Loucy (cell line): ENCODE data around the gene XIRP2.
A peak's percentile ranks its signal among the peaks of the same experiment; 100 is the strongest.

ENCODE experiments used
- H2AFZ ChIP-seq: fragments of 200-600 bp; sonication (generic); 2 replicates; pipeline ENCODE4 v1.6.0; 2016; ENCODE audit warnings: antibody characterized with exemption, mild to moderate bottlenecking, low read length, moderate library complexity
- H3F3A ChIP-seq: fragments of 200-600 bp; 2 replicates; pipeline ENCODE4 v1.6.0; 2016; ENCODE audit warnings: antibody characterized with exemption, low read depth, mild to moderate bottlenecking
- H3K27me3 ChIP-seq: fragments of 200-600 bp; sonication (generic); 2 replicates; pipeline ENCODE4 v1.6.1; 2014; ENCODE audit warnings: low read length, mild to moderate bottlenecking; ENCODE audit not compliant: insufficient read depth, poor library complexity, severe bottlenecking
- H3K36me3 ChIP-seq: fragments of 200-600 bp; sonication (generic); 2 replicates; pipeline ENCODE4 v1.6.1; 2016; ENCODE audit warnings: low read length; ENCODE audit not compliant: insufficient read depth
- H3K4me1 ChIP-seq: fragments of 200-600 bp; sonication (generic); 2 replicates; pipeline ENCODE4 v1.5.1; 2014; ENCODE audit warnings: low read length, mild to moderate bottlenecking; ENCODE audit not compliant: insufficient read depth, poor library complexity, severe bottlenecking
- H3K4me2 ChIP-seq: fragments of 200-600 bp; sonication (generic); 2 replicates; pipeline ENCODE4 v1.6.0; 2014; ENCODE audit warnings: antibody characterized with exemption, low read length, low read depth, mild to moderate bottlenecking; ENCODE audit not compliant: poor library complexity, severe bottlenecking
- H3K4me3 ChIP-seq: fragments of 200-600 bp; sonication (generic); 2 replicates; pipeline ENCODE4 v1.5.1; 2014; ENCODE audit warnings: low read length, mild to moderate bottlenecking, mixed read lengths; ENCODE audit not compliant: poor library complexity, severe bottlenecking
- H3K79me2 ChIP-seq: fragments of 200-600 bp; sonication (generic); 2 replicates; pipeline ENCODE4 v1.6.1; 2014; ENCODE audit warnings: low read length; ENCODE audit not compliant: insufficient read depth
- H3K9ac ChIP-seq: fragments of 200-600 bp; sonication (generic); 2 replicates; pipeline ENCODE4 v1.6.0; 2014; ENCODE audit warnings: mild to moderate bottlenecking, low read depth, low read length, moderate library complexity; ENCODE audit not compliant: poor library complexity, severe bottlenecking
- H3K9me2 ChIP-seq: fragments of 200-600 bp; sonication (generic); replicated peaks from 2 replicates; pipeline ENCODE4 v1.6.1; 2016; ENCODE audit warnings: low read depth, low read length, mixed read lengths
- H3K9me3 ChIP-seq: fragments of 200-600 bp; sonication (generic); 2 replicates; pipeline ENCODE4 v1.6.1; 2014; ENCODE audit warnings: mild to moderate bottlenecking, antibody characterized with exemption, low read length, low read depth; ENCODE audit not compliant: insufficient read depth
- H4K20me1 ChIP-seq: fragments of 200-600 bp; sonication (generic); 2 replicates; pipeline ENCODE4 v1.6.0; 2014; ENCODE audit warnings: antibody characterized with exemption, low read length, mild to moderate bottlenecking; ENCODE audit not compliant: insufficient read depth, poor library complexity, severe bottlenecking
- EZH2phosphoT487 ChIP-seq: fragments of 200-600 bp; IDR thresholded peaks from 2 replicates; pipeline ENCODE4 v1.6.1; 2018; ENCODE audit warnings: antibody characterized with exemption, mild to moderate bottlenecking, moderate library complexity, borderline replicate concordance
- TF ChIP-seq, protein P1 (sequence below): fragments of 200-600 bp; sonication (generic); conservative IDR thresholded peaks from 2 replicates; pipeline ENCODE4 v1.5.1; 2014; ENCODE audit warnings: mild to moderate bottlenecking, antibody characterized with exemption, low read length

XIRP2 gene

GRCh38 chr2:167191588-167191987 is 303.3 kb downstream of the XIRP2 start:
- Histone ChIP-seq H3K9ac (no peak overlapping the region), H3K9me3 (no peaks in the 10 kb centered on the region), H3K4me2 (no peak overlapping the region), H3K36me3 (no peaks in the 10 kb centered on the region), H3K79me2 (no peaks in the 10 kb centered on the region), H4K20me1 (no peaks in the 10 kb centered on the region), H2AFZ (no peak overlapping the region; the same call in 1 of the 2 replicates), H3K4me1 (peaks cover 15% of the 10 kb centered on the region), H3K27me3 (no peaks in the 10 kb centered on the region), H3K4me3 (no peak overlapping the region), H3K9me2 (no peaks in the 10 kb centered on the region), H3F3A (no peaks in the 10 kb centered on the region)
- TF ChIP-seq EZH2phosphoT487: no peak
- TF ChIP-seq, protein P1, sequence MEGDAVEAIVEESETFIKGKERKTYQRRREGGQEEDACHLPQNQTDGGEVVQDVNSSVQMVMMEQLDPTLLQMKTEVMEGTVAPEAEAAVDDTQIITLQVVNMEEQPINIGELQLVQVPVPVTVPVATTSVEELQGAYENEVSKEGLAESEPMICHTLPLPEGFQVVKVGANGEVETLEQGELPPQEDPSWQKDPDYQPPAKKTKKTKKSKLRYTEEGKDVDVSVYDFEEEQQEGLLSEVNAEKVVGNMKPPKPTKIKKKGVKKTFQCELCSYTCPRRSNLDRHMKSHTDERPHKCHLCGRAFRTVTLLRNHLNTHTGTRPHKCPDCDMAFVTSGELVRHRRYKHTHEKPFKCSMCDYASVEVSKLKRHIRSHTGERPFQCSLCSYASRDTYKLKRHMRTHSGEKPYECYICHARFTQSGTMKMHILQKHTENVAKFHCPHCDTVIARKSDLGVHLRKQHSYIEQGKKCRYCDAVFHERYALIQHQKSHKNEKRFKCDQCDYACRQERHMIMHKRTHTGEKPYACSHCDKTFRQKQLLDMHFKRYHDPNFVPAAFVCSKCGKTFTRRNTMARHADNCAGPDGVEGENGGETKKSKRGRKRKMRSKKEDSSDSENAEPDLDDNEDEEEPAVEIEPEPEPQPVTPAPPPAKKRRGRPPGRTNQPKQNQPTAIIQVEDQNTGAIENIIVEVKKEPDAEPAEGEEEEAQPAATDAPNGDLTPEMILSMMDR: no peak

GRCh38 chr2:167192833-167193232 is 304.6 kb downstream of the XIRP2 start:
- no peaks in the 10 kb centered on the region for H3K79me2 ChIP-seq
- H3K27me3 ChIP-seq: no peaks in the 10 kb centered on the region
- H3K4me1 ChIP-seq: peaks cover 27% of the 10 kb centered on the region
- no peaks in the 10 kb centered on the region for H4K20me1 ChIP-seq
- no peak overlapping the region for H3K4me3 ChIP-seq
- no peak overlapping the region for H2AFZ ChIP-seq
- H3F3A ChIP-seq: no peaks in the 10 kb centered on the region
- no peaks in the 10 kb centered on the region for H3K9me2 ChIP-seq
- H3K36me3 ChIP-seq: no peaks in the 10 kb centered on the region
- H3K9ac ChIP-seq: no peak overlapping the region
- no peaks in the 10 kb centered on the region for H3K9me3 ChIP-seq
- TF ChIP-seq, protein P1: no peak
- no peak for TF ChIP-seq EZH2phosphoT487
- no peak overlapping the region for H3K4me2 ChIP-seq

DNA sequence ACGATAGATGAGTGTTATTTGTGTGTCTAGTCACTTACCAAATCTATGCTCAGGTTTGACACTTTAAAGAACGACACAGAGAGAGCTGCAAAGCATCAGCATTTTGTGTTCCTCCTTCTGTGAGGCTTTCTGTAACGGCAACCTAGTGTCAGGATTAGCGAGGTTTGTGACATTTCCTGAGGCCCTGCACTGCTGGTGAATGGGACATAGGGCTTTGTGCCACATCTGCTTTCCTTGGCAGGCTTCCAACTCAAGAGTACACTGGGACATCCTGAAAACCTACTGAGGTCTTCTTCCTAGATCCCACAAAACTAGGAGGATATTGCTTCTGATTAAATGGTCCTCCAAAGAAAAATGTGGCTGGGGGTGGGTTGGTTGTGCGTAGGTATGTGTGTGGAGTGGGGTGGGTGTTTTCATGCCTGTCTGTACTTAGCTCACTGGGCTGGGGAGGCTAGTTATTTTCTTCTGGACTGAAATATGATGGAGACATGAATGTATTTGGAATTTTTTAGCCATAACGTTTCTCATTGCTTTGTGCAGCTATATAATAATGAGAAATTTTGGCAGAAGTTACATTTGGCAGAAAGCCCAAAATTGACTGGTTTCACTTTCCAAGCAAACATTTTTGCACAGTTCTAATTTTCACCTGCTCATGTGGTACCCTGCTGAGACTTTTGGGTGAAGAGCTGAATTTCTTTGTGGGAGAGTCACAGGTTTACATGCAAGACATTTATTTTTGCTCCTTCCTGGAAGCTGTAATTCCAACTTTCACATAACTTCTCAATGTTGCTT is 308.4 kb downstream of the XIRP2 start:
- H3K4me1 ChIP-seq: peaks cover 42% of the 10 kb centered on the region
- peak overlapping the region; percentile 53 for H3K9ac ChIP-seq
- TF ChIP-seq EZH2phosphoT487: no peak
- TF ChIP-seq, protein P1: no peak
- no peaks in the 10 kb centered on the region for H3K36me3 ChIP-seq
- no peaks in the 10 kb centered on the region for H3K9me3 ChIP-seq
- no peaks in the 10 kb centered on the region for H3K27me3 ChIP-seq
- no peaks in the 10 kb centered on the region for H3K9me2 ChIP-seq
- H2AFZ ChIP-seq: peak overlapping the region; percentile 77
- no peaks in the 10 kb centered on the region for H3K79me2 ChIP-seq
- H3K4me3 ChIP-seq: peak overlapping the region; percentile 59
- H3F3A ChIP-seq: no peaks in the 10 kb centered on the region
- H4K20me1 ChIP-seq: no peaks in the 10 kb centered on the region
- peak overlapping the region; percentile 79 for H3K4me2 ChIP-seq
